ENCODE results near the gene CDH3. TPM values are rescaled to one million over a fixed set of nuclear protein-coding genes. Genes with fewer than 3 reads are reported as not detected.

The CDH3 gene
- total RNA-seq, 3 donors from 2014 or later (not counting 1 experiment from before 2014, with no cell fraction given), result 0.79 to 0.92 TPM; not detected in 1

DNA sequence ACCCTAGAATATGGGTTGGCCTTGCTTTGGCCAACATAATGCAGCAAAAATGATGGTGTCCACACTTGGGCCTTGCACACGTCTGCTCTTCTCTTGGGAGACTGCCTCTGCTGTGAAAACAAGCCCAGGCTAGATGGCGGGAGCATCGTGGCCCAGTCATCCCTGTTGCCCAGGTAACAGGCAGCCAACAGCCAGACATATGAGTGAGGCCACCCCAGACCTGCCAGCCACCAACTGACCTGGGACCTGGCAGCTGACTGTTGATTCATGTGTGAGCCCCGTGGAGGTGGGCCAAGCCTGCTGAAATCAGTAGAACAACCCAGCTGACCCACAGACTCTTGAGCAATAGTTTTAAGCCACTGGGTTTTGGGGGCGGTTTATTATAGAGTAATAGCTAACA lies 39.4 kb upstream of the CDH3 start:
- Histone ChIP-seq H3K9me3 (ENCODE audit: control insufficient read depth, insufficient read depth, low read length) (no peaks in the 10 kb centered on the region), H3K27ac (ENCODE audit: low read length) (no peak overlapping the region), H3K4me1 (ENCODE audit: control insufficient read depth, insufficient read depth, low read length) (no peaks in the 10 kb centered on the region), H3K36me3 (ENCODE audit: control insufficient read depth, insufficient read depth, low read length) (no peaks in the 10 kb centered on the region), H3K4me3 (ENCODE audit: low read length) (no peak overlapping the region), H3K27me3 (ENCODE audit: control insufficient read depth, insufficient read depth, low read length) (no peaks in the 10 kb centered on the region)
- WGBS (ENCODE audit: insufficient coverage), result 84% methylated on average over 4 of the region's 5 CpGs
- Mint-ChIP-seq H3K27ac (no peak overlapping the region), H3K27me3 (ENCODE audit: low read depth in 2 of 2) (peaks cover 0 to 4% of the 10 kb centered on the region in 2 donors), H3K4me3 (no peak overlapping the region), H3K36me3 (no peaks in the 10 kb centered on the region), H3K4me1 (no peaks in the 10 kb centered on the region), H3K9me3 (no peaks in the 10 kb centered on the region)
- ATAC-seq (no peak), DNase-seq (no peak)
- TF ChIP-seq, protein P1, sequence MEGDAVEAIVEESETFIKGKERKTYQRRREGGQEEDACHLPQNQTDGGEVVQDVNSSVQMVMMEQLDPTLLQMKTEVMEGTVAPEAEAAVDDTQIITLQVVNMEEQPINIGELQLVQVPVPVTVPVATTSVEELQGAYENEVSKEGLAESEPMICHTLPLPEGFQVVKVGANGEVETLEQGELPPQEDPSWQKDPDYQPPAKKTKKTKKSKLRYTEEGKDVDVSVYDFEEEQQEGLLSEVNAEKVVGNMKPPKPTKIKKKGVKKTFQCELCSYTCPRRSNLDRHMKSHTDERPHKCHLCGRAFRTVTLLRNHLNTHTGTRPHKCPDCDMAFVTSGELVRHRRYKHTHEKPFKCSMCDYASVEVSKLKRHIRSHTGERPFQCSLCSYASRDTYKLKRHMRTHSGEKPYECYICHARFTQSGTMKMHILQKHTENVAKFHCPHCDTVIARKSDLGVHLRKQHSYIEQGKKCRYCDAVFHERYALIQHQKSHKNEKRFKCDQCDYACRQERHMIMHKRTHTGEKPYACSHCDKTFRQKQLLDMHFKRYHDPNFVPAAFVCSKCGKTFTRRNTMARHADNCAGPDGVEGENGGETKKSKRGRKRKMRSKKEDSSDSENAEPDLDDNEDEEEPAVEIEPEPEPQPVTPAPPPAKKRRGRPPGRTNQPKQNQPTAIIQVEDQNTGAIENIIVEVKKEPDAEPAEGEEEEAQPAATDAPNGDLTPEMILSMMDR (IDR thresholded peaks at IDR 0.05), result no peak
- intact Hi-C loops (cut with micrococcal nuclease), result no loop called here

DNA sequence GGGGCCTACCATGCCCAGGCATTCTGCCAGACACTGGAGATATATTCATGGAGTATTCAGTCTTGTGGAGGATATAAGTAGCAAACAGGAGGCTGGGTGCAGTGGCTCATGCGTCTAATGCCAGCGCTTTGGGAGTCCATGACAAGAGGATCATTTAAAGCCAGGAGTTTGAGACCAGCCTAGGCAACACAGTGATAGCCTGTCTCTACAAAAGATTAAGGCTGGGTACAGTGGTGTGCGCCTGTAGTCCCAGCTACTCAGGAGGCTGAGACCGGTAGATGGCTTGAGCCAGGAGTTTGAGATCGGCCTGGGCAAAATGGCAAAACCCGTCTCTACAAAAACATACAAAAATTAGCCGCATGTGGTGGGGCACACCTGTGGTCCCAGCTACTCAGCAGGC lies 37.7 kb upstream of the CDH3 start:
- TF ChIP-seq, protein P1 (IDR thresholded peaks at IDR 0.05), result no peak
- no peaks in the 10 kb centered on the region for H3K36me3 ChIP-seq (ENCODE audit: control insufficient read depth, insufficient read depth, low read length)
- Mint-ChIP-seq H3K27ac (no peak overlapping the region), H3K4me3 (no peak overlapping the region), H3K36me3 (no peaks in the 10 kb centered on the region), H3K27me3 (ENCODE audit: low read depth in 2 of 2) (peaks cover 0 to 4% of the 10 kb centered on the region in 2 donors), H3K9me3 (no peaks in the 10 kb centered on the region), H3K4me1 (no peaks in the 10 kb centered on the region)
- H3K4me3 ChIP-seq (ENCODE audit: low read length), result no peak overlapping the region
- no peaks in the 10 kb centered on the region for H3K27me3 ChIP-seq (ENCODE audit: control insufficient read depth, insufficient read depth, low read length)
- no peak for ATAC-seq
- H3K4me1 ChIP-seq (ENCODE audit: control insufficient read depth, insufficient read depth, low read length), result no peaks in the 10 kb centered on the region
- intact Hi-C loops (cut with micrococcal nuclease), result no loop called here
- DNase-seq, result no peak
- 89% methylated on average over 7 of the region's 7 CpGs for WGBS (ENCODE audit: insufficient coverage)
- H3K9me3 ChIP-seq (ENCODE audit: control insufficient read depth, insufficient read depth, low read length), result no peaks in the 10 kb centered on the region
- H3K27ac ChIP-seq (ENCODE audit: low read length), result no peak overlapping the region

DNA sequence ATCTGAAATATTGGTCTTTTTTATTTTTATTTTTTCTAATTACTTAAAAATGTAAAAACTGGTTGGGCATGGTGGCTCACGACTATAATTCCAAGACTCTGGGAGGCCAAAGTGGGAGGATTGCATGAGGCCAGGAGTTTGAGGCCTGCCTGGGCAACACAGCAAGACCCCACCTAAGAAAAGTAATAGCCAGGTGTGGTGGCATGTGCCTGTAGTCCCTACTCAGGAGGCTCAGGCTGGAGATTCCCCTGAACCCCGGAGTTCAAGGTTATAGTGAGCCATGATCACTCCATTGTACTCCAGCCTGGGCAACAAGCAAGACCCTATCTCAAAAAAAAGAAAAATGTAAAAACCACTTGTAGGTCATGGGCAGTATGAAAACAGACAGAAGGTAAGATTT lies 36.8 kb upstream of the CDH3 start:
- Histone ChIP-seq H3K27me3 (ENCODE audit: control insufficient read depth, insufficient read depth, low read length) (no peaks in the 10 kb centered on the region), H3K36me3 (ENCODE audit: control insufficient read depth, insufficient read depth, low read length) (no peaks in the 10 kb centered on the region), H3K4me3 (ENCODE audit: low read length) (no peak overlapping the region), H3K9me3 (ENCODE audit: control insufficient read depth, insufficient read depth, low read length) (no peaks in the 10 kb centered on the region), H3K4me1 (ENCODE audit: control insufficient read depth, insufficient read depth, low read length) (no peaks in the 10 kb centered on the region), H3K27ac (ENCODE audit: low read length) (no peak overlapping the region)
- no peak for ATAC-seq
- Mint-ChIP-seq H3K9me3 (no peaks in the 10 kb centered on the region), H3K27me3 (ENCODE audit: low read depth in 2 of 2) (peaks cover 0 to 4% of the 10 kb centered on the region in 2 donors), H3K36me3 (no peaks in the 10 kb centered on the region), H3K27ac (no peak overlapping the region), H3K4me1 (no peaks in the 10 kb centered on the region), H3K4me3 (no peak overlapping the region)
- TF ChIP-seq, protein P1 (IDR thresholded peaks at IDR 0.05), result no peak
- intact Hi-C loops (cut with micrococcal nuclease), result no loop called here
- no peak for DNase-seq
- 93% methylated on average over 2 of the region's 2 CpGs for WGBS (ENCODE audit: insufficient coverage)

DNA sequence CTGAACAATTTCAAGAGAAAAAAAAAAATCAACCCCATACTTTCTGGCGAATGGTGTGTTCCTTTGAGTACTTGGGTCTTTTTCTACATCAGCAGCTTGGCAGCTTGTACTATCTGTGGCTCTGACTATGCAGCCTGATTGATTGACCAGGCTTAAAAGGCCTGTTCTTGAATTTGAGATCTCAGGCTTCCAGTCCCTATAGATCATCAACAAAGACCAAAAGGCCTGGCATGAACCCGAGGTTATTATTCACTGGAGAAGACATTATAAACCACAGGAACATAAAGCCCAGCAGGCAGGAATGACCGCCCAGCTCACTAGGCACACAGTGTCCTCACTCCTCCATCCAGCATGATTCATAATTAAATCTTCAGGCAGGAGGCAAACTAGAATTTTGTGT lies 32.1 kb upstream of the CDH3 start:
- H3K4me1 Mint-ChIP-seq, result no peaks in the 10 kb centered on the region
- no peak overlapping the region for H3K4me3 Mint-ChIP-seq
- H3K27me3 Mint-ChIP-seq (ENCODE audit: low read depth in 2 of 2), result peaks cover 0 to 10% of the 10 kb centered on the region in 2 donors
- H3K36me3 Mint-ChIP-seq, result no peaks in the 10 kb centered on the region
- TF ChIP-seq, protein P1 (IDR thresholded peaks at IDR 0.05), result no peak
- H3K9me3 Mint-ChIP-seq, result no peaks in the 10 kb centered on the region
- Histone ChIP-seq H3K27ac (ENCODE audit: low read length) (no peak overlapping the region), H3K4me3 (ENCODE audit: low read length) (no peak overlapping the region), H3K36me3 (ENCODE audit: control insufficient read depth, insufficient read depth, low read length) (no peaks in the 10 kb centered on the region), H3K4me1 (ENCODE audit: control insufficient read depth, insufficient read depth, low read length) (no peaks in the 10 kb centered on the region), H3K9me3 (ENCODE audit: control insufficient read depth, insufficient read depth, low read length) (peaks cover 2% of the 10 kb centered on the region), H3K27me3 (ENCODE audit: control insufficient read depth, insufficient read depth, low read length) (no peaks in the 10 kb centered on the region)
- ATAC-seq, result no peak
- no peak overlapping the region for H3K27ac Mint-ChIP-seq
- DNase-seq, result no peak
- 96% methylated on average over 3 of the region's 3 CpGs for WGBS (ENCODE audit: insufficient coverage)
- intact Hi-C loops (cut with micrococcal nuclease), result no loop called here
